Fibroblast of peridontal ligament (primary cell): ENCODE results near the gene TMEM40.
"Not testable (repeated sequence)": the region's sequence is repeated elsewhere in the genome, so short reads cannot be mapped to it uniquely, and the experiment has no call there.

Experiments
- DNase-seq: peaks from one replicate; pipeline ENCODE4 v3.0.0-alpha.2; 2010; ENCODE audit errors: extremely low read depth

TMEM40 gene

DNA sequence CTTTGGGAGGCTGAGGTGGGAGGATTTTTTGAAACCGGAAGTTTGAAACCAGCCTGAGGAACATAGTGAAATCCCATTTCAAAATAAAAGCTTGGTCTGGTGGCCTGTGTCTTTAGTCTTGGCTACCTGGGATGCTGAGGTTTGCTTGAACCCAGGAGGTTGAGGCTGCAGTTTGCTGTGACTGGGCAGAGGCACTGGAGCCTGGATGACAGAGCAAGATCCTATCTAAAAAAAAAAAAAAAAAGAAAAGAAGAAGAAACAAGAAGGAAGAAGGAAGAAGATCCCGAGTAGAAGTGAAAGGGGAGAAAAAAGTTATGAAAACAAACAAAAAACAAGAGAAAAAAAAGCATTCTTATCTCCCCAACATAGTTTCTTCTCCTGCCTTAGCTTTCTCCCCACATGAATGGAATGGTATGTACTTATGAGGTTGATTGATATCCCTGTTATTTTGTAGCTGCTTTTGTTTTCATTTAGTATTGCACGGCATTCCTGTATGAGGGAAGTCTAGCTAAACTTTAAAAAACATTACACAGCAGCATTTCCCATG, 42.4 kb downstream of the TMEM40 start:
- DNase-seq: peak; percentile 51

DNA sequence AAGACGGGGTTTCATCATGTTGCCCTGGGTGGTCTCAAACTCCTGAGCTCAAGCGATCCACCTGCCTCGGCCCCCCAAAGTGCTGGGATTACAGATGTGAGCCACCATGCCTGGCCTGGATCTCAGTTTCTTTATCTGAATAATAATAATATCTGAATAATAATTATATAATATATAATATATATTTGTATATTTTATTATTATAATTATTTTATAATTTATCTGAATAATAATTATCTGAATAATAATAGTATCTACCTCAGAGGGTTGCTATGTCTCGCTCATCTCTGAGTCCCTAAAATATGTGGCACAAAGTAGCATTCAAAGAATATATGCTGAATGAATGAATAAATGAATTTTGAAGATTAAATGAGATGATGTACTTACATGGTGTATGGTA, 44.8 kb downstream of the TMEM40 start:
- no peak for DNase-seq

- no peak for DNase-seq
Observed at GRCh38 chr3:12710062-12710461, 49.0 kb downstream of the TMEM40 start.

- no peak for DNase-seq
Observed at GRCh38 chr3:12709334-12709733, 49.7 kb downstream of the TMEM40 start.

DNA sequence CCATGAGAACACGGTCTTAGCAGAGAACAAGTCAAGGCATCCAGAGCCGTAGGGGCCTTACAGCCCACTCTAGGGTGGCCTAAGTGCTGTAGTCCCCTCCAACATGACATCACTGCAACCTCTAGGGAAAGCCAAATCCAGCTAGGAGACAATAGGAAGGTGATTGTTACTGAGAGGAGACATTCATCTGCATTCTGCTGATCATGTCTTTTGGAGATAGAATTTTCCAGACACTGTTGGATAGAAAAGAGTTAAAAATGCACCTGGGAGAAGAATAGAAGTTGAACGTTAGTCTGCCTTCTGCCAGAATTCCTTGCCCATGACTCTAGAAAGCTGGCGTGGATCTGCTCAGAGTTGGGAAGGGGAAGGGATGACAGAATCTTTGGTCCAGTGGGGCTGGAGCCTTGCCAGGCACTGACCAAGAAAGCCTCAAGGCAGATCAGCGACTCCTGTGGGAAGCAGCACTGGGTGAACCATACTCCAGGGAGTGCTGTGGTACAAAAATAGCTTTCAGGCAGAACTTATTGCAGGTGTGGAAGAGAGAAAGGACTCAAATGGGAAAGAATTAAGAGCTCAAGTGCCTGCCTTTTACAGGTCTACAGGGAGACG, 50.4 kb downstream of the TMEM40 start:
- DNase-seq: peak; percentile 85

DNA sequence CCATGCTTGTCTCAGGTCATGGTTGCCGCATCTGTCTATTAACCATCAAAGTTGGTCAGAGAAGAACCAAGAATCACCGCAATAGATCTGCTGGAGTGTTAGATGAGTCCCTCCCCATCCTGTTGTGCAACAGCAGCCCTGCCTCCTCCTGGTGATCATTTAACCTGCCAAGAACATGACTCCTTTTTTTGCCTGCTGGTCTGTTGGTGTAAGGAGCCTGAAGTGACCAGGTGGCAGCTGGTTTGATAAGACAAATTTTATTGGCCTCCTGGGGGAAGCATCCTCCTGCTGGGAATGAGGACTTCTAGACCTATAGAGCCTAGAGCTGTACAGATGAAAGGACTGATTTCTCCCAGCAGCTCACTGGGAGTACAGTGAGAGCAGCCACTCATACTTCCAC, 51.6 kb downstream of the TMEM40 start:
- no peak for DNase-seq

GRCh38 chr3:12706504-12707253, 52.4 kb downstream of the TMEM40 start:
- DNase-seq: peak; percentile 67

DNA sequence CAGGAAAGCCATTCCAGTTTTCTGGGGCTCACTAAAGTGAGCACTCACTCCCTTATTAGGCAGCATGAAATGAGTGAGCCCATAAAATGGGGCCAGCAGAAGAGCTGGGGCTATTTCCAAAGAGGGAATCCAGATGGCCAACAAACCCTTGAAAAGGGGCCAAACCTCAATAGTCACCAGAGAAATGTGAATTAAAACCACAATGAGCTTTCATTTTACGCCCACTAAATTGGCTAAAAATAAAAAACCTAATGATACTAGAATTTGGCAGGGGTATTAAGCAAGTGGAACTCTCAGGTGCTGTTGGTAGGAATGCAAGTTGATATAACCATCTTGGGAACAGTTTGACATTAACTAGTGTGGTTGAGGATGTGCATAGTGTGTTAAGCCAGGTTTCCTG, 53.1 kb downstream of the TMEM40 start:
- peak; percentile 87 for DNase-seq

GRCh38 chr3:12705374-12705926, 53.6 kb downstream of the TMEM40 start:
- DNase-seq: no peak

DNA sequence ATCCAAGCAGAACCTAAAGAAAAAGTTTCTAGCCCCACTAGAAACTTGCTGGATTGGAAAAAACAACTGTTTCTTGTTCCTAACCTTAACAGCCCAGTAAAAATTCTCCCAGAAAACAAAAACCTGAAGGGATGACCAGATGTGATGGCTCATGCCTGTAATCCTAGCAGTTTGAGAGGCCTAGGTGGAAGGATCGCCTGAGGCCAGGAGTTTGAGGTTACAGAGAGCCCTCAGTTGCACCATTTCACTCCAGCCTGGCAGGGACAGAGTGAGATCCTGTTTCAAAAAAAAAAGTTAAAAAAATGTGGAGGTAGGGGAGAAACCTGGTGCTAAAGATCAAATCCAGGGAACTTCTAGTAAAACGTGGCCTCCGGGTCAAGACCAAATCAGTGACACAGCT, 56.6 kb downstream of the TMEM40 start:
- DNase-seq: no peak

DNA sequence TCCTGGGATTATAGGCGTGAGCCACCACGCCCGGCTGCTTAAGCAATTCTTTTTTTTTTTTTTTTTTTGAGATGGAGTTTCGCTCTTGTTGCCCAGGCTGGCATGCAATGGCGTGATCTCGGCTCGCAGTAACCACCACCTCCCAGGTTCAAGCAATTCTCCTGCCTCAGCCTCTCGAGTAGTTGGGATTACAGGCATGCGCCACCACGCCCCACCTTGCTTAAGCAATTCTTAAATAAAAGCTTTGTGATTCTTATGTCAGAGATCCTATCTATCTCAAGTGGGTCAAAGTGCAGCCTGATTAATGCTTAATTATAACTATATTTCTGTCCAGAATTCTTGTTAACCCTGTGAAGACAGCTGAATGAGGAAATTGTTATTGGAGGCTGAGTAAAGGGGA, 57.5 kb downstream of the TMEM40 start:
- not testable (repeated sequence) for DNase-seq

DNA sequence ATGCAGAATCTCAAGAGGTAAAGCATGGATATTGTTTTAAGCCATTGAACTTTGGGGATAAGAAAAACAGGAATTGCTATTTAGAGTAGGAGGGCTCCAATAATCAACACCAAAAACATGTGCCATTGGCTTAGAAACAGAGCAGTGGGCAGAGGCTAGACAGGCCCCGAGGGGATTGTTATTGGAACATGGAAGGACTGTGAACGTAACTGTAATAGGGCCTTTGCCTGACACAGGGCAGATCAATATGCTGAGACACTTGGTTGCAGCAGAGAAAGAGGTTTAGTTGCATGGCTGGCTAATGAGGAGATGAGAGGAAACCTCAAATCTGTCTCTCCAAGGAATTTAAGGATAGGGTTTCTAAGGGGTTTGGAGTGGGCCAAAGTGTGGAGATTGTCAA, 58.3 kb downstream of the TMEM40 start:
- DNase-seq: no peak

DNA sequence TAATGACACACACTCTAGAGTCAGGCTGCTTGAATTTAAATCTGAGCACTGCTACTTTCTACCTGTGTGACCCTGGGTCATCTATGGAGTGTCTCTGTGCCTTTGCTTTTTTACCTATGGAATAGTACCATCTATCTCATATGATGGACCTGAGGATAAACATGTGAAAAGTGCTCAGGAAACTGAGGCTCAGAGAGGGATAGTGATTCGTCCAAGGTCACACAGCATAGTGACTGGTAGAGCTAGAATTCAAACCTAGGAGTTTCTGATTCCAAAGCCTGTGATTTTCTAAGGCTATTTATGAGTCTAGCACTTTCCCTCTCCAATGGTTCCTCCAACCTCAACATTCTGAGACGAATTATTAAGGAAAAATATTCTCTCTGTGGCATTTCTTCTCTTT, 63.1 kb downstream of the TMEM40 start:
- no peak for DNase-seq

- no peak for DNase-seq
Observed at GRCh38 chr3:12695112-12695511, 63.9 kb downstream of the TMEM40 start.

- DNase-seq: no peak
Observed at GRCh38 chr3:12692444-12692843, 66.6 kb downstream of the TMEM40 start.

GRCh38 chr3:12689997-12690711, 68.9 kb downstream of the TMEM40 start:
- no peak for DNase-seq

DNA sequence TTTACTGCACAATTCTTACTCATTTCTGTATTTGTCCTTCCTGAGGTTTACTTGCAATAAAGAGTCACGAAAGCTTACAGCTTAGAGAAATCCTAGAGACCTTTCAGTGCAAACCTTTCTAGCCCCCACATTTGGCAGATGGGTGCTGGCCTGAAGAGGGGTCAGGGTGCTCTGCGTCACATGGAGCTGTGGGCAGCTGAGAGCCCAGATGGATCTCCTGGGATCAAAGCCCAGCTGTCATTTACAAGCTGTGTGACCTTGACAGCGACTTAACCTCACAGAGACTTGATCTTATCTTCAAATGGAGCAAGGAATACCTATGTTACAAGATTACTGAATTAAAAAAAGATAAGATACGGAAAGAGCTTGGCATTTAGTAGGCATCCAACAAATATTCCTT, 71.1 kb downstream of the TMEM40 start:
- no peak for DNase-seq

GRCh38 chr3:12686096-12686495, 73.0 kb downstream of the TMEM40 start:
- no peak for DNase-seq
